Measurements from ENCODE around the gene PFKFB2. TPM values are rescaled to one million over a fixed set of nuclear protein-coding genes. Genes with fewer than 3 reads are reported as not detected.

PFKFB2 gene
- total RNA-seq, 1 experiment from 2014 or later, result 12.7 TPM

GRCh38 chr1:207045453-207045852 is 7.6 kb upstream of the PFKFB2 start:
- no peak for DNase-seq
- H3K36me3 ChIP-seq (replicated peaks; ENCODE audit: control insufficient read depth, insufficient read depth, low read length), result peaks cover 9% of the 10 kb centered on the region
- no peak overlapping the region for H3K4me3 ChIP-seq (ENCODE audit: insufficient read depth, low read depth, low read length)

GRCh38 chr1:207047505-207047904 is 5.6 kb upstream of the PFKFB2 start:
- Histone ChIP-seq H3K27me3 (ENCODE audit: control insufficient read depth, insufficient read depth, low read length) (no peaks in the 10 kb centered on the region), H3K4me3 (ENCODE audit: insufficient read depth, low read depth, low read length) (no peak overlapping the region), H3K36me3 (replicated peaks; ENCODE audit: control insufficient read depth, insufficient read depth, low read length) (peaks cover 9% of the 10 kb centered on the region)
- no peak for DNase-seq

More at GRCh38 chr1:207045453-207045852, 7.6 kb upstream of the PFKFB2 start:
- no peaks in the 10 kb centered on the region for H3K27me3 ChIP-seq (ENCODE audit: control insufficient read depth, insufficient read depth, low read length)

DNA sequence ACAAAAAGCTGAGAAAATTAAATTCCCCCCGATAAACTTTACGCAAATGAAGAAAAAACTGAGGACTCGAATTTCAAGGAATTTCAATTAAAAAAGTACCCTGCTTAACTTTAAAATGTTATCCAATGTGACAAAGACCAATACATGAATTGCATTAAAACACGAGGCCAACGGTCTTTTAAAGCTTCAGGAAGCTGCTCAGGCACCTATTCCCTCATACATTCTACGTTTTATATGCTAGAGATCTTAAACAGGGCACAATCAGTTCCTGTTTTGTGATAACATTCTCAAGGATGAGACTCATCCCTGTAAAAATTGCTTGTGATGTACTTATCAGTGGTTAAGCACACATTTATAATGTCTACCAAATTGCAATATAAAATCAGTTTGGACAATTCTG is 5.0 kb upstream of the PFKFB2 start:
- H3K36me3 ChIP-seq (replicated peaks; ENCODE audit: control insufficient read depth, insufficient read depth, low read length), result peaks cover 9% of the 10 kb centered on the region
- H3K27me3 ChIP-seq (ENCODE audit: control insufficient read depth, insufficient read depth, low read length), result no peaks in the 10 kb centered on the region
- DNase-seq, result no peak
- no peak overlapping the region for H3K4me3 ChIP-seq (ENCODE audit: insufficient read depth, low read depth, low read length)

DNA sequence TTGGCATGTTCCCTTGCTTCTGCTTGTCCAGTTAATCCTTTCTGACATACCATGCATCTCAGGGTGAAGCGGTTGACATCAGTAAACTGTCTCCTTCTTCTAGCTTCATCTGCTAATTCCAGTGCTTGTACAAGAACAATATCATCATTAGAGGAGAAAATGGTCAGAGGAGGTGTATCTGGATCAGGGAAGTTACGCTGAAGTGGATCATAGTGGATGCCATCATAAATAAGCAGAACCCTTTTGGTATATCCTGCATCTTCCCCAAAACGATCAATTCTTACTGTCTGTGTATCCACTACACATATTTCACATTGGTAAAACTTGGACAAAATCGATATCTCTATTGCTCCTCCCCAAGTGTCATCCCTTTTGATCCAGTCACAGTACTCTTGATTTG is 4.0 kb upstream of the PFKFB2 start:
- Histone ChIP-seq H3K4me3 (ENCODE audit: insufficient read depth, low read depth, low read length) (no peak overlapping the region), H3K36me3 (replicated peaks; ENCODE audit: control insufficient read depth, insufficient read depth, low read length) (peaks cover 9% of the 10 kb centered on the region), H3K27me3 (ENCODE audit: control insufficient read depth, insufficient read depth, low read length) (no peaks in the 10 kb centered on the region)
- DNase-seq, result no peak

GRCh38 chr1:207049514-207049913 is 3.6 kb upstream of the PFKFB2 start:
- H3K36me3 ChIP-seq (replicated peaks; ENCODE audit: control insufficient read depth, insufficient read depth, low read length), result peaks cover 9% of the 10 kb centered on the region
- peak overlapping the region; percentile 78; the same call in 1 of the 2 replicates for H3K4me3 ChIP-seq (ENCODE audit: insufficient read depth, low read depth, low read length)
- H3K27me3 ChIP-seq (ENCODE audit: control insufficient read depth, insufficient read depth, low read length), result no peaks in the 10 kb centered on the region
- DNase-seq, result no peak

DNA sequence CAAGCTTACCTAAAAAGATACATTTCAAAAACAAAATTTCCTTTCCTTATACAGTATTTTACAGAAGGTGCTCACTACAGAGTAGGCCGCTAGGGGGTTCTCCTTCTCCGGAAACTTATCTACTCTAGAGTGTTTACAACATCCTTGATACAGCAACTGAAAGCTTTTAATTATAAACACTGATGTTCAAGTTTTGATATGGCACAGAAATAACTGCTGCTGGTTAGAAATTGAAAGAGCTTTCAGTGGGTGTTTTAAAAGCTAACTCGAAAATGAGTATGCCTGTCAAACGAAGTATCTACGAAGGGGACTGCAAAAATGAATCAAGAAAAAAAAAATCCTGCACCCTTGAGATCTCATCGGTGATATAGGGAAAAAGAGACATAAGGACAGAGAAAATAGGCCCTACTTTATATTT is 3.1 kb upstream of the PFKFB2 start:
- Histone ChIP-seq H3K27me3 (ENCODE audit: control insufficient read depth, insufficient read depth, low read length) (no peaks in the 10 kb centered on the region), H3K4me3 (ENCODE audit: insufficient read depth, low read depth, low read length) (peak overlapping the region; percentile 78), H3K36me3 (replicated peaks; ENCODE audit: control insufficient read depth, insufficient read depth, low read length) (peaks cover 9% of the 10 kb centered on the region)
- DNase-seq, result peak; percentile 47

DNA sequence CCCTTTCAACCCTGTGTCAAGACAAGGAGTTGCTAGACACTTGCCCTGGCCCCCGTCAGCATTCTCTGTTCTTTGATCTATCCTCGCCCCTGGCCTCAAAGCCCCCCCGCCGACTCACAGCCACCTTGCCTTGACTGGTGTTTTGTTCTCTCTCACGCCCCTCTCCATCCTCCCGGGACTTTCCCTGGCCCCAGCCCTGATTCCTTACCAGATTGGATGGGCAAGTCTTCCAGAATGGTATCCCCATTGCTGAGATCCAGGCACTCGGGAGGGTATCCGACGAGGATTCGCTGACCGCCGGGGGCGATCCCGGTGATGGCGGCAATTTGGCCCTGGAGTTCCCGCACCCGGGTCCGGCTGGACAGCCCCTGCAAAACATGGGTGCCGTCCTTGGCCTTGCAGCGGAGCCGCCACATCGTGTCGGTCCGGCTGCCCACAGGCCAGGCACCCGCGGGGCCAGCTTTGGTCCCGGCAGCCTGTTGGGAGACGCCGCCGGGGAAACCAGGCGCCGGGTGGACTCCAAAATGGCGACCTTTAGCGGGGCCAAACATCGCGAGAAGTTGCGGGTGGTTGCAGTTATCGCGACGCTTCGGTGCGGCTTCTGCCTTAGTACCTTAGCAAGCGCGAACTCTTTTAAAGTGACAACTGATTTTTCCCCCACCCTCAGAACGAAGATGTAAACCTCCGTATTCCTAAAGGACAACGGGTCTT is 2.4 kb upstream of the PFKFB2 start:
- Histone ChIP-seq H3K27me3 (ENCODE audit: control insufficient read depth, insufficient read depth, low read length) (no peaks in the 10 kb centered on the region), H3K36me3 (replicated peaks; ENCODE audit: control insufficient read depth, insufficient read depth, low read length) (peaks cover 9% of the 10 kb centered on the region), H3K4me3 (ENCODE audit: insufficient read depth, low read depth, low read length) (peak overlapping the region; percentile 78)
- peak; percentile 84 for DNase-seq

DNA sequence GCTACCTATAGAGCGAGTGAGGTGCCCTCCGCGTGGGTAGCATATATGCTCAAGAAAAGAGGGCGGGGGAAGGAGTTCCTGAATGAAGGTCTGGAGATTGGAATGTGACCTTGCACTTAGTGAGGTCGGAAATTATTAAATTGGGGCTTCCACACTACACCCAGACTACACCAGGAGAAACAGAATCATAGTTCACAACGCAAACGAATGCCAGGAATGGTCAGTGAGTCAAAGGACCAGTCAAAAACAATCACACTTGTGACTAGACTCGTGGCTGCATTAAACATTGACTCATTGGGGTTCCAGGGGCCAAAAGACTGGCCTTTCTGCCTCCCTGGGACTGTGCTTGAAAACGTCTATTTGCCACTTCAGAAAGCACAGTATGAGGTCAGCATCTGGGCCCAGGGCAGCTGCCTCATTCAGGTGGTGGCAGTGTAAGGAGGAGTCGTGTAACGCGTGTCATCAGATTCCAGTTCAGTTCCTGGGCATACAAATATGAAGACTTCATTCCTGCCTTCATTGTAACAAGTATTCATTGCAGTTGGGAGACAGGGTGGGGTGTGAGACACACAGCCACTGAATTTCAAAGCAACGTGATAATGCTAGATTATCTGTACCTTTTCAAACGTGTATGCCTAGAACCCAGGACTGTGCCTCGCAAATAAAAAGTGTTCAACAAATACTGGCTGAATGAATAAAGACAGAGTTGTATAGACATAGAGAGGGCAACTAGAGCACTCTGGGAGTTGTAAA is 1.7 kb upstream of the PFKFB2 start, which contains the start of gene YOD1:
Gene YOD1 (minus strand): TSS at position 18 of the 753 bp plus-strand sequence. CDS start 178 bp downstream, outside the sequence.
- Histone ChIP-seq H3K27me3 (ENCODE audit: control insufficient read depth, insufficient read depth, low read length) (no peaks in the 10 kb centered on the region), H3K36me3 (replicated peaks; ENCODE audit: control insufficient read depth, insufficient read depth, low read length) (peaks cover 9% of the 10 kb centered on the region), H3K4me3 (ENCODE audit: insufficient read depth, low read depth, low read length) (peak within 1 kb of the TSS; percentile 78)
- DNase-seq, result no peak

DNA sequence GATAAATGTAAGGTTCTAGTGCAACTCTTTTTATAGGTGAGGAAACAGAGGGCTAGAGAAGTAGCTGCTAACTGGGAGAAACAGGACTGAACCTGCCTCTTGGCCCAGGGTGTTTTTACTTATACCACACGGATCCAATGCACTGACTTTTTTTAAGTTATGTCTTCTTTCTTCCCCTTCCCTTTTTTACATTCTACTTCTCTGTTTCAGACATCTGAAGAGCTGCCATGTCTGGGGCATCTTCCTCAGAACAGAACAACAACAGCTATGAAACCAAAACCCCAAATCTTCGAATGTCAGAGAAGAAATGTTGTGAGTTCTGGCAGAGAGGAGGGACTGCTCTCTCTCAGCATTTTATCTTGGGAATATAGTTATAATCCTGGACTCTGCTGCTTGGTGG is 1.4 kb downstream of the PFKFB2 start:
- Histone ChIP-seq H3K4me3 (ENCODE audit: insufficient read depth, low read depth, low read length) (no peak overlapping the region), H3K36me3 (replicated peaks; ENCODE audit: control insufficient read depth, insufficient read depth, low read length) (no peaks in the 10 kb centered on the region; the same call in 1 of the 2 replicates), H3K27me3 (ENCODE audit: control insufficient read depth, insufficient read depth, low read length) (no peaks in the 10 kb centered on the region)
- no peak for DNase-seq

DNA sequence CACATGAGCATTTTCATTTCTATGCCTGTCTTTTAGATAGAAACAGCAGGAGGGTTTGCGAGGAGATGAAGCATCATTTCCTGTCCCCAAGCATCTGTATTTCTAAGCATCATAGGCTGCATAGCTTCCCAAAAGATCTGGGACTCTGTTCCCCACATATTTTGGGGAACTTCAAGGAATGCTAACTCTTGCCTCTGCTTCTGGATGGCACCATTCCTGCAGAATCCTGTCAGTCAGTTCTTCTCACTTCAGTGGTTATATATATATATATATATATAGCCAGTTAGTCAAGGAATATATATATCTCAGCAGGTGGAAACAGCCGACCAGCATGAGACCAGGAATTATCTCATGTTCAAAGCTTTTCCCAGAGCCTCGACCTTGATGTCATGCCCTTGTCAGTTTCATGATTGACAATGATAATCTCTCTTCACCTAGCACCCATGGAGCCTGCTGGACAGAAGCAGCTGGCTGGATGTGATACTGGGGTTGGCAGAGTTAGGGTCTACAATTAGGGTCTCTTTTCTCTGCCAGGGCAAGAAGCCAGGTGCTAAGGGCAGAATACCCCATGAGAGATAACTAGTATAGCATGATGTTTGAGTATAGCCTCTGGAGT is 2.4 kb downstream of the PFKFB2 start:
- H3K27me3 ChIP-seq (ENCODE audit: control insufficient read depth, insufficient read depth, low read length), result no peaks in the 10 kb centered on the region
- H3K4me3 ChIP-seq (ENCODE audit: insufficient read depth, low read depth, low read length), result no peak overlapping the region
- DNase-seq, result no peak
- no peaks in the 10 kb centered on the region; the same call in 1 of the 2 replicates for H3K36me3 ChIP-seq (replicated peaks; ENCODE audit: control insufficient read depth, insufficient read depth, low read length)

- Histone ChIP-seq H3K27me3 (ENCODE audit: control insufficient read depth, insufficient read depth, low read length) (no peaks in the 10 kb centered on the region), H3K4me3 (ENCODE audit: insufficient read depth, low read depth, low read length) (no peak overlapping the region), H3K36me3 (replicated peaks; ENCODE audit: control insufficient read depth, insufficient read depth, low read length) (no peaks in the 10 kb centered on the region; the same call in 1 of the 2 replicates)
- no peak for DNase-seq
Observed at GRCh38 chr1:207056673-207057072, 3.6 kb downstream of the PFKFB2 start.

- Histone ChIP-seq H3K4me3 (ENCODE audit: insufficient read depth, low read depth, low read length) (no peak overlapping the region), H3K36me3 (replicated peaks; ENCODE audit: control insufficient read depth, insufficient read depth, low read length) (peaks cover 6% of the 10 kb centered on the region), H3K27me3 (ENCODE audit: control insufficient read depth, insufficient read depth, low read length) (no peaks in the 10 kb centered on the region)
- no peak for DNase-seq
Observed at GRCh38 chr1:207058252-207058651, 5.2 kb downstream of the PFKFB2 start.

GRCh38 chr1:207058878-207059867 is 6.1 kb downstream of the PFKFB2 start:
- DNase-seq, result peak; percentile 62
- H3K36me3 ChIP-seq (replicated peaks; ENCODE audit: control insufficient read depth, insufficient read depth, low read length), result peaks cover 10% of the 10 kb centered on the region
- H3K27me3 ChIP-seq (ENCODE audit: control insufficient read depth, insufficient read depth, low read length), result no peaks in the 10 kb centered on the region
- no peak overlapping the region for H3K4me3 ChIP-seq (ENCODE audit: insufficient read depth, low read depth, low read length)

DNA sequence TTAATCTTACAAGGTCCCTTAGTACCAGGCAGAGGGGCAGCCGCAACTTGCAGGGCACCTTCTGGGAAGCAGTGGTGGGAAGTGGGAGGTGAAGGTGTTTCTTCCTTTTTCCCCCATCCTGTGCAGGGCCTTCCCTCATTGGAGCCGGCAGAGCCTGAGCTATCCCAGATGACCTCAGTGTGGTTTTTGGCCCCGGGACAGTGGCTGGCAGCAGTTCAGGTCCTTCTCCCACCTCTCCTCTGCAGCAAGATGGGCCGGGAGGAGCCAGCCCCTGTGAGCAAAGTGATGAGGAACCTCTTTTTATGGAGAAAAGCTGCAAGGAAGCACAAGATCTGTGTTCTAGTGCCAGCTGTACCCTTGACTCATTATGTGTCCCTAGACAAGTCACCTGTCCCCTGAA is 6.8 kb downstream of the PFKFB2 start:
- Histone ChIP-seq H3K36me3 (replicated peaks; ENCODE audit: control insufficient read depth, insufficient read depth, low read length) (peaks cover 11% of the 10 kb centered on the region), H3K4me3 (ENCODE audit: insufficient read depth, low read depth, low read length) (no peak overlapping the region), H3K27me3 (ENCODE audit: control insufficient read depth, insufficient read depth, low read length) (no peaks in the 10 kb centered on the region)
- DNase-seq, result no peak

Data from H7 (cell line).